ENCODE measurements around the gene TUT4.

DNA sequence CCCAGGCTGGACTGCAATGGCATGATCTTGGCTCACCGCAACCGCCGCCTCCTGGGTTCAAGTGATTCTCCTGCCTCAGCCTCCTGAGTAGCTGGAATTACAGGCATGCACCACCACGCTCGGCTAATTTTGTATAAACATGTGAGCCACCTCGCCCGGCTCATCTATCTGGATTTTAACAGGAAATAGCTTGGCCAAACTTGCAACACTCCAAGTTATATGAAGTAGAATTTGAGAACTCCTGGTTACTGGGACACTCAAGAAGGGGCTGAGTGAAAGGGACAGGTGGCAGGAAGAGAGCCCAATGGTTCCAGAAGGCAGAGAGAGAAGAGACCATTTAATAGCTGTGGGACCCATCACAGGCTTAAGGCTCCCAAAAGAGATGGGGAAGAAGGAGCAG is 46.3 kb upstream of the TUT4 start:
- TF ChIP-seq, protein P1, sequence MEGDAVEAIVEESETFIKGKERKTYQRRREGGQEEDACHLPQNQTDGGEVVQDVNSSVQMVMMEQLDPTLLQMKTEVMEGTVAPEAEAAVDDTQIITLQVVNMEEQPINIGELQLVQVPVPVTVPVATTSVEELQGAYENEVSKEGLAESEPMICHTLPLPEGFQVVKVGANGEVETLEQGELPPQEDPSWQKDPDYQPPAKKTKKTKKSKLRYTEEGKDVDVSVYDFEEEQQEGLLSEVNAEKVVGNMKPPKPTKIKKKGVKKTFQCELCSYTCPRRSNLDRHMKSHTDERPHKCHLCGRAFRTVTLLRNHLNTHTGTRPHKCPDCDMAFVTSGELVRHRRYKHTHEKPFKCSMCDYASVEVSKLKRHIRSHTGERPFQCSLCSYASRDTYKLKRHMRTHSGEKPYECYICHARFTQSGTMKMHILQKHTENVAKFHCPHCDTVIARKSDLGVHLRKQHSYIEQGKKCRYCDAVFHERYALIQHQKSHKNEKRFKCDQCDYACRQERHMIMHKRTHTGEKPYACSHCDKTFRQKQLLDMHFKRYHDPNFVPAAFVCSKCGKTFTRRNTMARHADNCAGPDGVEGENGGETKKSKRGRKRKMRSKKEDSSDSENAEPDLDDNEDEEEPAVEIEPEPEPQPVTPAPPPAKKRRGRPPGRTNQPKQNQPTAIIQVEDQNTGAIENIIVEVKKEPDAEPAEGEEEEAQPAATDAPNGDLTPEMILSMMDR (conservative IDR thresholded peaks at IDR 0.05; ENCODE audit: low read depth, low read length), result no peak
- TF ChIP-seq EZH2 (IDR thresholded peaks at IDR 0.05; ENCODE audit: borderline replicate concordance, low read depth, low read length, poor library complexity, severe bottlenecking), result no peak
